Ectodermal cell (in vitro differentiated cells): ENCODE measurements around the gene COL10A1.

Source experiments
- H3K27ac ChIP-seq: 2 replicates; pipeline ENCODE4 v1.7.0; 2013; ENCODE audit warnings: mild to moderate bottlenecking, low read depth, low read length; ENCODE audit not compliant: insufficient read depth, poor library complexity, severe bottlenecking
- H3K27me3 ChIP-seq: 2 replicates; pipeline ENCODE4 v1.7.0; 2013; ENCODE audit warnings: mild to moderate bottlenecking, low read length; ENCODE audit not compliant: insufficient read depth, control insufficient read depth, poor library complexity, severe bottlenecking
- H3K36me3 ChIP-seq: one replicate; pipeline ENCODE4 v1.7.0; 2013; ENCODE audit warnings: low read length; ENCODE audit not compliant: control insufficient read depth, insufficient read depth
- H3K4me1 ChIP-seq: one replicate; pipeline ENCODE4 v1.7.0; 2013; ENCODE audit warnings: low read length; ENCODE audit not compliant: control insufficient read depth, insufficient read depth
- H3K4me3 ChIP-seq: 2 replicates; pipeline ENCODE4 v1.7.0; 2013; ENCODE audit warnings: low read depth, low read length, control low read depth; ENCODE audit not compliant: insufficient read depth
- H3K9me3 ChIP-seq: 2 replicates; pipeline ENCODE4 v1.7.0; 2013; ENCODE audit warnings: mild to moderate bottlenecking, low read length, moderate library complexity; ENCODE audit not compliant: control insufficient read depth
- WGBS, 2 experiments: methylation state at CpG; one replicate each; pipeline ENCODE4 v1.1.7; 2013; ENCODE audit warnings: missing lambda C conversion rate in 2 of 2; 5-methylcytosine and 5-hydroxymethylcytosine counted together

The COL10A1 gene

GRCh38 chr6:116087437-116088027 is 38.4 kb downstream of the COL10A1 start:
- H3K4me1 ChIP-seq = no peaks in the 10 kb centered on the region
- no peaks in the 10 kb centered on the region for H3K9me3 ChIP-seq
- 88 to 89% methylated on average over 4 of the region's 4 CpGs for WGBS, 2 experiments
- no peaks in the 10 kb centered on the region for H3K27me3 ChIP-seq
- no peak overlapping the region for H3K27ac ChIP-seq
- no peaks in the 10 kb centered on the region for H3K36me3 ChIP-seq
- no peak overlapping the region for H3K4me3 ChIP-seq

- 89 to 95% methylated on average over 2 of the region's 2 CpGs for WGBS, 2 experiments
- Histone ChIP-seq H3K27ac (no peak overlapping the region), H3K4me1 (no peaks in the 10 kb centered on the region), H3K36me3 (no peaks in the 10 kb centered on the region), H3K27me3 (no peaks in the 10 kb centered on the region), H3K4me3 (no peak overlapping the region), H3K9me3 (no peaks in the 10 kb centered on the region)
Observed at GRCh38 chr6:116084284-116084683, 41.6 kb downstream of the COL10A1 start.

DNA sequence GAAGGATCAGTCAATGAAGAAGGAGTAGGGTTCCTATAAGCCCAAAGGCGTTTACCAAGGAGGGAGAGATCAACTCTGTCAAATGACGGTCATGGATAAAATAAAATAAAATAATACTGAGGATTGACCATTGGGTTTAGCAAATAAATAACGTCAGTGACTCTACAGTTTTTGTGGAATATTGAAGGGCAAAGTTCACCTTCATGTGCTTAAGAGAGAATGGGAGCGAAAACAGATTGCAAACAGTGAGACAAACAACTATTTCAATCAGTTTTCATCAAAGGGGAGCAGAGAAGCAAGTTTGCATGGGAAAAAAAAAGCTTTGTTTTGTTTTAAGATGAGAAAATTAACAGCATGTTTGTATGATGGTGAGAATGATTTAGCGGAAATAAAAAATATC is 42.9 kb downstream of the COL10A1 start:
- no peak overlapping the region for H3K27ac ChIP-seq
- H3K27me3 ChIP-seq = no peaks in the 10 kb centered on the region
- no peak overlapping the region for H3K4me3 ChIP-seq
- no peaks in the 10 kb centered on the region for H3K9me3 ChIP-seq
- WGBS, 2 experiments = 90 to 98% methylated on average over 5 of the region's 5 CpGs
- no peaks in the 10 kb centered on the region for H3K4me1 ChIP-seq
- no peaks in the 10 kb centered on the region for H3K36me3 ChIP-seq

DNA sequence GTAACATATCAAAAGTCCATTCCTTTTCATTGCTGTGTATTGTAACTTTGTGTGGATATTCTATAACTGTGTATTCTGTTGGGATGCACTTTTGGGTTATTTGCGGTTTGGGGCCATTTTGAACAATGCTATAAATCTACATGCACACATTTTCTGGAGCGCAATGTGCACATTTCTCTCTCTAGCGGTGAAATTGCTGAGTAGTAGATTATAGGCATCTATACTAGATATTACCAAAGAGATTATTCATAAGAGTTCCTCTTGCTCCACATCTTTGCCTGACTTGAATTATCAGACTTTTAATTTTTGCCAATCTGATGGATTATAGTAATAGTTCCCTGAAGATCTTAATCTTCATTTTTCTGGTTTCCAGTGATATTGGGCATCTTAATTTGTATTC is 47.0 kb downstream of the COL10A1 start:
- H3K4me1 ChIP-seq = no peaks in the 10 kb centered on the region
- H3K9me3 ChIP-seq = no peaks in the 10 kb centered on the region
- 100% methylated on average over 3 of the region's 3 CpGs; no CpG with 5 or more reads in 1 of the 2 experiments for WGBS, 2 experiments
- no peaks in the 10 kb centered on the region for H3K27me3 ChIP-seq
- no peak overlapping the region for H3K27ac ChIP-seq
- H3K4me3 ChIP-seq = no peak overlapping the region
- H3K36me3 ChIP-seq = no peaks in the 10 kb centered on the region

- no peaks in the 10 kb centered on the region for H3K36me3 ChIP-seq
- no peaks in the 10 kb centered on the region for H3K27me3 ChIP-seq
- H3K9me3 ChIP-seq = no peaks in the 10 kb centered on the region
- H3K4me1 ChIP-seq = no peaks in the 10 kb centered on the region
- no peak overlapping the region for H3K4me3 ChIP-seq
- 83 to 89% methylated on average over 3 of the region's 3 CpGs for WGBS, 2 experiments
- H3K27ac ChIP-seq = no peak overlapping the region
Observed at GRCh38 chr6:116078522-116078921, 47.4 kb downstream of the COL10A1 start.

GRCh38 chr6:116074732-116075390 is 51.1 kb downstream of the COL10A1 start:
- Histone ChIP-seq H3K36me3 (no peaks in the 10 kb centered on the region), H3K4me3 (no peak overlapping the region), H3K27me3 (no peaks in the 10 kb centered on the region), H3K27ac (peak overlapping the region; percentile 20), H3K9me3 (no peaks in the 10 kb centered on the region), H3K4me1 (no peaks in the 10 kb centered on the region)
- 90 to 94% methylated on average over 1 to 2 of the region's 2 CpGs for WGBS, 2 experiments

DNA sequence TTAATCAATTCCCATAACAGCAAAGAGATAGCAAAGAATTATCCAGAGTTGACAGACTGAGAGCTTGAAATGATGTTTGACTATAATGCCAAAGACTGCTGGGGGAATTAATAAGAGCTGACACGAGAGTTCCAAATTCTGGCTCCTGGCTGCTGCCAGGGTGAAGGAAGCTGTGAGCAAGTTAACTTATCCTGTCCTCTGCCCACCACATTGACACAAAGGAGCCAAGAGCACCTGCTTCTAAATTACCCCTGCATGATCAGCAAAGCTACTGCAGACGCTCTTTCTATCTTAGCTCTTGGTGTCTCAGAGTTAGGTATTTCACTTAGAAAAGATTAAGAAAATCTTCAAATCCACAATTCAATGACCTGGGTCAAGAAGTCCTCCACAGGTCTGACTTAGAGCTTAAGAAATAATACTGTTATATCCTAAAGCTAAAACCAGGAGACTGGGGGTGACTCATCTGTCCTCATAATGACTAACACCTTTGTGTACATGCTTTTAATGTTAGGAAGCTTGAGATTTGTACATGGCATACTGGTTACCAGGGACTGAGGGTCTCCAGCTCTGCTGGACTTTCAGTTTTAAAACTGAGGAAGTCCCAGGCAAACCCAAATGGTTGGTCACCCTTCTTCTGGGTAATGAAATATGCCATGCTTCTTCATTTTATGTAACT is 52.0 kb downstream of the COL10A1 start:
- 83 to 94% methylated on average over 2 of the region's 2 CpGs for WGBS, 2 experiments
- Histone ChIP-seq H3K27ac (no peak overlapping the region), H3K9me3 (no peaks in the 10 kb centered on the region), H3K27me3 (no peaks in the 10 kb centered on the region), H3K36me3 (no peaks in the 10 kb centered on the region), H3K4me1 (no peaks in the 10 kb centered on the region), H3K4me3 (no peak overlapping the region)

DNA sequence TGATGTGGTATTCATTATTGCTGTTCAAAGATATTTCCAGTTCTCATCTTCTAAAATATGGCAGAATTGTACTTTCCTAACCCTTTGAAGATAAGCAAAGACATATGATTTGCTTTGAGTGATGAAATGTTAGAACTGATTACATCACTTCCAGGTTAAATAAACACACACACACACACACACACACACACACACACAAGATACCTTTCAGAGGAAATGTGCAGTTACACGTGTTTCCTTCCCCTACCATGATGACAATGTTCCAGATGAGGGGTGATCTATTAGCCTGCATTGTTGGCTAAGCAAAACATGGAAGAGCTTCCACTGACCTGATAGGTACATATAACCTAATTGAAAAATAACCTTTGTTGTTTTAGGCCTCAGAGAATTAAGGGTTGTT is 53.6 kb downstream of the COL10A1 start:
- H3K9me3 ChIP-seq = no peaks in the 10 kb centered on the region
- 77 to 78% methylated on average over 1 of the region's 1 CpG for WGBS, 2 experiments
- no peaks in the 10 kb centered on the region for H3K4me1 ChIP-seq
- H3K27ac ChIP-seq = no peak overlapping the region
- no peak overlapping the region for H3K4me3 ChIP-seq
- H3K36me3 ChIP-seq = no peaks in the 10 kb centered on the region
- H3K27me3 ChIP-seq = no peaks in the 10 kb centered on the region

- no peak overlapping the region for H3K27ac ChIP-seq
- H3K9me3 ChIP-seq = no peaks in the 10 kb centered on the region
- H3K4me1 ChIP-seq = no peaks in the 10 kb centered on the region
- H3K27me3 ChIP-seq = no peaks in the 10 kb centered on the region
- WGBS, 2 experiments = 87 to 100% methylated on average over 2 of the region's 2 CpGs
- no peaks in the 10 kb centered on the region for H3K36me3 ChIP-seq
- no peak overlapping the region for H3K4me3 ChIP-seq
Observed at GRCh38 chr6:116070616-116071389, 55.1 kb downstream of the COL10A1 start.

- H3K4me1 ChIP-seq = no peaks in the 10 kb centered on the region
- H3K4me3 ChIP-seq = no peak overlapping the region
- H3K27ac ChIP-seq = no peak overlapping the region
- no peaks in the 10 kb centered on the region for H3K27me3 ChIP-seq
- H3K36me3 ChIP-seq = no peaks in the 10 kb centered on the region
- WGBS, 2 experiments = 96 to 100% methylated on average over 1 of the region's 1 CpG
- no peaks in the 10 kb centered on the region for H3K9me3 ChIP-seq
Observed at GRCh38 chr6:116070101-116070500, 55.8 kb downstream of the COL10A1 start.
